NCI-H748 (cell line): ENCODE results near the gene MT1F.
A peak's percentile ranks its signal among the peaks of the same experiment; 100 is the strongest.
"Not testable (repeated sequence)": the region's sequence is repeated elsewhere in the genome, so short reads cannot be mapped to it uniquely, and the experiment has no call there.

Experiments
- DNase-seq: peaks from one replicate; lab custom pipeline; 2025; ENCODE audit not compliant: unreplicated experiment; lab: John Stamatoyannopoulos, UW

The MT1F gene

GRCh38 chr16:56670620-56670934 is 12.8 kb downstream of the MT1F start:
- DNase-seq: no peak

GRCh38 chr16:56671691-56672090 is 13.9 kb downstream of the MT1F start:
- not testable (repeated sequence) for DNase-seq

- DNase-seq: not testable (repeated sequence)
Observed at GRCh38 chr16:56672171-56672570, 14.4 kb downstream of the MT1F start.

- DNase-seq: no peak
Observed at GRCh38 chr16:56672761-56673536, 15.2 kb downstream of the MT1F start.

- DNase-seq: no peak
Observed at GRCh38 chr16:56673921-56674320, 16.2 kb downstream of the MT1F start.

- DNase-seq: not testable (repeated sequence)
Observed at GRCh38 chr16:56674570-56674969, 16.8 kb downstream of the MT1F start.

- DNase-seq: no peak
Observed at GRCh38 chr16:56675685-56676210, 18.0 kb downstream of the MT1F start.

GRCh38 chr16:56677474-56677873 is 19.7 kb downstream of the MT1F start:
- no peak for DNase-seq

GRCh38 chr16:56679078-56679730 is 21.4 kb downstream of the MT1F start:
- no peak for DNase-seq

- no peak for DNase-seq
Observed at GRCh38 chr16:56679818-56680217, 22.1 kb downstream of the MT1F start.

- DNase-seq: peak; percentile 83
Observed at GRCh38 chr16:56681939-56682702, 24.4 kb downstream of the MT1F start, which contains the start of gene MT1X. Gene MT1X (plus strand): TSS chr16:56682470. CDS start chr16:56682541, 71 bp downstream.

- DNase-seq: no peak
Observed at GRCh38 chr16:56682703-56683397, 25.1 kb downstream of the MT1F start.

- no peak for DNase-seq
Observed at GRCh38 chr16:56683424-56684172, 25.8 kb downstream of the MT1F start.

GRCh38 chr16:56684256-56684925 is 26.6 kb downstream of the MT1F start:
- no peak for DNase-seq

- DNase-seq: no peak
Observed at GRCh38 chr16:56684926-56685590, 27.3 kb downstream of the MT1F start.

- no peak for DNase-seq
Observed at GRCh38 chr16:56686758-56687157, 29.0 kb downstream of the MT1F start.

- DNase-seq: no peak
Observed at GRCh38 chr16:56688762-56689161, 31.0 kb downstream of the MT1F start.

GRCh38 chr16:56689171-56689570 is 31.4 kb downstream of the MT1F start:
- no peak for DNase-seq

GRCh38 chr16:56690420-56691122 is 32.8 kb downstream of the MT1F start:
- DNase-seq: no peak
